ENCODE data around the gene ABLIM1.
A peak's percentile ranks its signal among the peaks of the same experiment; 100 is the strongest.

The ABLIM1 gene

GRCh38 chr10:114542373-114542772 is 115.7 kb downstream of the ABLIM1 start:
- no peak for DNase-seq

GRCh38 chr10:114541797-114542160 is 116.3 kb downstream of the ABLIM1 start:
- DNase-seq, result no peak

- DNase-seq, result no peak
Observed at GRCh38 chr10:114541081-114541796, 116.8 kb downstream of the ABLIM1 start.

- no peak for DNase-seq
Observed at GRCh38 chr10:114540236-114540635, 117.8 kb downstream of the ABLIM1 start.

- no peak for DNase-seq
Observed at GRCh38 chr10:114539623-114540022, 118.5 kb downstream of the ABLIM1 start.

GRCh38 chr10:114538181-114538906 is 119.7 kb downstream of the ABLIM1 start:
- no peak for DNase-seq

GRCh38 chr10:114537736-114538135 is 120.3 kb downstream of the ABLIM1 start:
- no peak for DNase-seq

- no peak for DNase-seq
Observed at GRCh38 chr10:114534571-114534981, 123.5 kb downstream of the ABLIM1 start.

GRCh38 chr10:114532226-114532625 is 125.8 kb downstream of the ABLIM1 start:
- no peak for DNase-seq

- peak; percentile 66 for DNase-seq
Observed at GRCh38 chr10:114526504-114527238, 131.4 kb downstream of the ABLIM1 start.

- no peak for DNase-seq
Observed at GRCh38 chr10:114526126-114526503, 132.0 kb downstream of the ABLIM1 start.

GRCh38 chr10:114525368-114525949 is 132.6 kb downstream of the ABLIM1 start:
- no peak for DNase-seq

GRCh38 chr10:114523876-114524275 is 134.2 kb downstream of the ABLIM1 start:
- DNase-seq, result no peak

GRCh38 chr10:114521255-114521654 is 136.8 kb downstream of the ABLIM1 start:
- no peak for DNase-seq

GRCh38 chr10:114520453-114520852 is 137.6 kb downstream of the ABLIM1 start:
- DNase-seq, result no peak

- DNase-seq, result no peak
Observed at GRCh38 chr10:114519756-114520293, 138.2 kb downstream of the ABLIM1 start.

GRCh38 chr10:114519306-114519669 is 138.8 kb downstream of the ABLIM1 start:
- no peak for DNase-seq

- DNase-seq, result no peak
Observed at GRCh38 chr10:114518401-114519305, 139.4 kb downstream of the ABLIM1 start.

GRCh38 chr10:114517368-114518250 is 140.5 kb downstream of the ABLIM1 start:
- DNase-seq, result no peak

GRCh38 chr10:114516356-114516755 is 141.7 kb downstream of the ABLIM1 start:
- DNase-seq, result no peak

- DNase-seq, result no peak
Observed at GRCh38 chr10:114515298-114515914, 142.7 kb downstream of the ABLIM1 start.

Data from GDM1 (cell line).